ENCODE data around the gene SMARCA1.

- TF ChIP-seq JUNB (IDR thresholded peaks at IDR 0.05; ENCODE audit: unreplicated experiment) (no peak), CREB1 (CRISPR knock-in tag; IDR thresholded peaks at IDR 0.05; ENCODE audit: low read depth) (no peak), CTCF (conservative IDR thresholded peaks at IDR 0.05; ENCODE audit: low read depth in 2 of 2) (no peak)
Measured at GRCh38 chrX:129534816-129535578, 11.7 kb upstream of the SMARCA1 start.
